Endothelial cell (in vitro differentiated cells): Measurements from ENCODE around the gene BET1L. TPM values are rescaled to one million over a fixed set of nuclear protein-coding genes. Genes with fewer than 3 reads are reported as not detected.
"Not testable (repeated sequence)": the region's sequence is repeated elsewhere in the genome, so short reads cannot be mapped to it uniquely, and the experiment has no call there.

ENCODE experiments used
- DNase-seq: peaks from one replicate; pipeline ENCODE4 v3.0.0; 2021; ENCODE audit warnings: low spot score
- H3K27ac Mint-ChIP-seq: one replicate; pipeline ENCODE4 v1.8.0; 2021; ENCODE audit warnings: mixed read lengths, inconsistent platforms; ENCODE audit not compliant: unreplicated experiment
- H3K27me3 Mint-ChIP-seq: one replicate; pipeline ENCODE4 v1.8.0; 2021; ENCODE audit warnings: mild to moderate bottlenecking, moderate library complexity, mixed read lengths, inconsistent platforms; ENCODE audit not compliant: unreplicated experiment
- H3K36me3 Mint-ChIP-seq: one replicate; pipeline ENCODE4 v1.8.0; 2021; ENCODE audit warnings: mild to moderate bottlenecking, low read depth, mixed read lengths, inconsistent platforms; ENCODE audit not compliant: unreplicated experiment
- H3K4me1 Mint-ChIP-seq: one replicate; pipeline ENCODE4 v1.8.0; 2021; ENCODE audit warnings: mild to moderate bottlenecking, mixed read lengths, inconsistent platforms; ENCODE audit not compliant: unreplicated experiment
- H3K4me3 Mint-ChIP-seq: one replicate; pipeline ENCODE4 v1.8.0; 2021; ENCODE audit warnings: mild to moderate bottlenecking, mixed read lengths, inconsistent platforms; ENCODE audit not compliant: unreplicated experiment
- H3K9me3 Mint-ChIP-seq: one replicate; pipeline ENCODE4 v1.8.0; 2021; ENCODE audit warnings: mixed read lengths, inconsistent platforms; ENCODE audit not compliant: unreplicated experiment
- total RNA-seq: library from RNA; stranded (reverse); fragmentation: NEBNext Ultra II Directional; extraction: Animal tissue kit (Norgen Biotek cat#: 25700); gene quantifications from one replicate; pipeline ENCODE4 v1.2.1, GENCODE V29; 2021; ENCODE audit not compliant: unreplicated experiment
- TF ChIP-seq, protein P1 (sequence below): fragments of 200-600 bp; sonication (generic); IDR thresholded peaks from one replicate; pipeline ENCODE4 v1.5.0; 2021; ENCODE audit warnings: antibody characterized with exemption; ENCODE audit not compliant: unreplicated experiment

Gene BET1L
- total RNA-seq, 1 donor from 2014 or later: 64.4 TPM

DNA sequence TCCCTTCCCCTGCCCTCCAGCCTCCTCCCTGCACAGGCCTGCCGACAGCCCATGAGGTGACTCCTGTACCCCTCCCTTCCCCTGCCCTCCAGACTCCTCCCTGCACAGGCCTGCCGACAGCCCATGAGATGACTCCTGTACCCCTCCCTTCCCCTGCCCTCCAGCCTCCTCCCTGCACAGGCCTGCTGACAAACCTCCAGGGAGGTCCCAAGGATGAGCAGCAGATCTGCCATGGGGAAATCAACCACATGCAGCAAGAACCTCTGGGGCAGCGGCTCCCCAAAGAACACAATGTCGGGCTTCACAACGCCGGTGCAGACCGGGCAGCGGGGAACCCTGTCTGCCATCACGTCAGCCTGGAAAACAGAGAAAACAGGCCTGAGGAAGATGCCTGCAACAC is 16.7 kb upstream of the BET1L start:
- TF ChIP-seq, protein P1, sequence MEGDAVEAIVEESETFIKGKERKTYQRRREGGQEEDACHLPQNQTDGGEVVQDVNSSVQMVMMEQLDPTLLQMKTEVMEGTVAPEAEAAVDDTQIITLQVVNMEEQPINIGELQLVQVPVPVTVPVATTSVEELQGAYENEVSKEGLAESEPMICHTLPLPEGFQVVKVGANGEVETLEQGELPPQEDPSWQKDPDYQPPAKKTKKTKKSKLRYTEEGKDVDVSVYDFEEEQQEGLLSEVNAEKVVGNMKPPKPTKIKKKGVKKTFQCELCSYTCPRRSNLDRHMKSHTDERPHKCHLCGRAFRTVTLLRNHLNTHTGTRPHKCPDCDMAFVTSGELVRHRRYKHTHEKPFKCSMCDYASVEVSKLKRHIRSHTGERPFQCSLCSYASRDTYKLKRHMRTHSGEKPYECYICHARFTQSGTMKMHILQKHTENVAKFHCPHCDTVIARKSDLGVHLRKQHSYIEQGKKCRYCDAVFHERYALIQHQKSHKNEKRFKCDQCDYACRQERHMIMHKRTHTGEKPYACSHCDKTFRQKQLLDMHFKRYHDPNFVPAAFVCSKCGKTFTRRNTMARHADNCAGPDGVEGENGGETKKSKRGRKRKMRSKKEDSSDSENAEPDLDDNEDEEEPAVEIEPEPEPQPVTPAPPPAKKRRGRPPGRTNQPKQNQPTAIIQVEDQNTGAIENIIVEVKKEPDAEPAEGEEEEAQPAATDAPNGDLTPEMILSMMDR: no peak
- Mint-ChIP-seq H3K9me3 (no peaks in the 10 kb centered on the region), H3K36me3 (peaks cover 17% of the 10 kb centered on the region), H3K4me1 (no peaks in the 10 kb centered on the region), H3K4me3 (no peak overlapping the region), H3K27ac (no peak overlapping the region), H3K27me3 (peaks cover 1% of the 10 kb centered on the region)
- no peak for DNase-seq

DNA sequence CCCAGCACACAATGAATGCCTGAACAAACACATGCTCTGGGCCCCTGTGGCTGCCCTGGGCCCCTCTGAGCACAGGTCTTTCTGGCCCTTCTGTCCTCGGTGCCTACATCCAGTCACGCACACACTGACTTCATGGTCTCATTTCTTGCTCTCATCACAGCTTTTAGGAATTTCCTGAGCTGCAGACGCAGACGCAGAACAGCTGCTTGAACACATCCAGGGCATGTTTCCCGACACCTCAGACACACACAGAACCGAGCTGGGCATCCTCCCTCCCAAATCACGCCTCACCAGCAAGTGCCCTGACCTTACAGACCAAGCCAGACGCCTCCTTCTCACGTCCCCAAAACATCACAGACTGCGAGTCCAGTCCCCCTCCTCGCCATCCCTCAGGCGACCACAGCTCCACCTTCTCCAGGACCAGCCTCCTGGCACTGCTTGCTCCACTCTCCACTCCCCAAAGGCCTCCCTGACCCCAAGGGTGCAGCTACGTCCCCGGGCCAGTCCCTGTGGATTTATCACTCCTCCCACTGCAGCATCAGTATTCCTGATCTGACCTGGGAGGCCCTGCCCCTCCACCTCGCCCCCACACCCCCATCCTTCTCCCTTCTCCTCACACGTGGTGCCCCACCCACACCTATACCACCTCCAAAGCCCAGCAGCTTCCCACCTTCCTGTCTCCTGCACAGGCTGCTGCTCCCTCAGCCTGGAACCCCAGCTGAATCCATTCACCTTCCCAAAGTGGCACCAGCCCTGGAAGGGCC is 16.0 kb upstream of the BET1L start:
- no peaks in the 10 kb centered on the region for H3K4me1 Mint-ChIP-seq
- H3K27me3 Mint-ChIP-seq: peaks cover 1% of the 10 kb centered on the region
- no peak for DNase-seq
- TF ChIP-seq, protein P1: no peak
- no peak overlapping the region for H3K4me3 Mint-ChIP-seq
- no peaks in the 10 kb centered on the region for H3K9me3 Mint-ChIP-seq
- H3K27ac Mint-ChIP-seq: no peak overlapping the region
- H3K36me3 Mint-ChIP-seq: peaks cover 17% of the 10 kb centered on the region

DNA sequence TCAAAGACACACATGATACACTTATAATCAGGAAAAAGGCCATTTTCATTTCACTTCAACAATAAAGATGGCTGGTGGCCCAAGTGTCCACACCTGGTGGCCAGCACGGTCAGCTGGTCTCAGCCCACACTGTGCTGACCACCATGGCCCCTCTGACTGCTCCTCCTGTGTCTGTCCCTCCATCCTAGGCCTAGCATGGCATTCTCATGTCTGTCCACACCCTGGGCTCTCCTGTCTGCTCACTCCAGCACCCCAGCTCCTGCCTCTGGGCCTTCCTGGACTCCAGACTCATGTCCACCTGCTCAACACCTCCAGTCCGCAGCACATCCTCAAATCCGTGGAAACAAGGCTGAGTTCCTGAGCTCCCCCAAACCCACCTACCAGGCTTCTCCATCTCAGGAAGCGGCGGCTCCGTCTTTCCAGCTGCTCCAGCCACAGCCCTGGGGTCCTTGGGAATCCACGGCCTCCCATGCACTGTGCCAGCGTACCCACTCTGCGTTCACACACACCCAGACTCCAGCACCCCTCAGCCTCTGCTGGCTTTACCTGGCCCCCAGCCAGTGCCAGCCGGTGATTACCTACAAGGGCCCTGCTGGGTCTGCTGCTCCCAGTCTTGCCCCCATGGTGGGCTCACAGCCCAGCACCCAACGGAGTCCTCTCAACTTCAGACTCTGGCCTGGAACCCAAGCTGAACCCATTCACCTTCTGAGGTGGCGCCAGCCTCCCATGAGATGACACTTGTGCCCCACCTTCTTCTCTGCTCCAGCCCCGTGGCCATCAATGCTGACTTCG is 15.0 kb upstream of the BET1L start:
- Mint-ChIP-seq H3K36me3 (peaks cover 17% of the 10 kb centered on the region), H3K4me1 (no peaks in the 10 kb centered on the region)

DNA sequence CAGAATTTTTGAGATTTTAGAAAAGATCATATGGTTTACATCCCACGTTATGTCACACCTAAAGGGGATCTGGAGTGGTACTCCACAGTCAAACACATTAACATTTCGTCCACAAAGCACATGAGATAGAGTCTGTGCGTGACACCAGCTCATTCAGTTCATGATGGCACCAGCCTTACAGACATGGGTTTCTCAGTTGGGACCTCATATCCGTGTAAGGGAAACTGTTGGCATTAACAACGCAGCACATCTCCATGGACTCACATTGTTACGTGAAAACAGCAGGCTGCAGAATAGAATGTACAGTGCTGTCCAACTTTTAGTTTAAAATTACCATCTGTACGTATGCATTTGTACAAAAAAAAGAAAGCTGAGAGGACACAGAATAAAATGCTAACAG is 14.3 kb upstream of the BET1L start:
- Mint-ChIP-seq H3K4me1 (no peaks in the 10 kb centered on the region), H3K27ac (no peak overlapping the region), H3K4me3 (no peak overlapping the region), H3K36me3 (peaks cover 17% of the 10 kb centered on the region), H3K9me3 (no peaks in the 10 kb centered on the region), H3K27me3 (peaks cover 1% of the 10 kb centered on the region)
- TF ChIP-seq, protein P1: no peak
- DNase-seq: no peak

More for the DNA sequence above, 15.0 kb upstream of the BET1L start:
- no peaks in the 10 kb centered on the region for H3K9me3 Mint-ChIP-seq
- H3K4me3 Mint-ChIP-seq: peak overlapping the region; percentile 74
- TF ChIP-seq, protein P1: no peak
- H3K27me3 Mint-ChIP-seq: peaks cover 1% of the 10 kb centered on the region
- H3K27ac Mint-ChIP-seq: no peak overlapping the region
- no peak for DNase-seq

DNA sequence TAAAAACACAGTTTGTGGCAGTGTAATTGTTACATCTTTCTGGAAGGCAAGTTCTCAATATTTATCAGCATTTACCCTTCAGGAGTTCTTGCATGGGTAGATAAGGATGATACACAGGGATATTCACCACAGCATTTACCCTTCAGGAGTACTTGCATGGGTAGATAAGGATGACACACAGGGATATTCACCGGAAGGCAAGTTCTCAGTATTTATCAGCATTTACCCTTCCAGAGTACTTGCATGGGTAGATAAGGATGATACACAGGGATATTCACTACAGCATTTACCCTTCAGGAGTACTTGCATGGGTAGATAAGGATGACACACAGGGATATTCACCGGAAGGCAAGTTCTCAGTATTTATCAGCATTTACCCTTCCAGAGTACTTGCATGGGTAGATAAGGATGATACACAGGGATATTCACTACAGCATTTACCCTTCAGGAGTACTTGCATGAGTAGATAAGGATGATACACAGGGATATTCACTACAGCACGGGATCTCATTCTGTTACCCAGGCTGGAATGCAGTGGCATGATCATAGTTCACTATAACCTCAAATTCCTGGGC is 13.5 kb upstream of the BET1L start:
- not testable (repeated sequence) for H3K27ac Mint-ChIP-seq, H3K4me3 Mint-ChIP-seq, DNase-seq, H3K9me3 Mint-ChIP-seq, H3K27me3 Mint-ChIP-seq, H3K4me1 Mint-ChIP-seq
- peaks cover 17% of the 10 kb centered on the region for H3K36me3 Mint-ChIP-seq
